Esophagus squamous epithelium (tissue), 4 donors: Measurements from ENCODE around the gene SYT1.

ENCODE experiments used
- POLR2A ChIP-seq, 4 donors: fragments of 450-650 bp; IDR thresholded peaks; one replicate each; pipeline ENCODE4 v1.6.1; 2017; ENCODE audit warnings: antibody characterized with exemption in 4 of 4, mild to moderate bottlenecking in 4 of 4, moderate library complexity in 3 of 4
- TF ChIP-seq, protein P1 (sequence below), 6 experiments: fragments of 450-650 bp in 4 of 6; fragments of 200-600 bp in 2 of 6; sonication (generic) in 2 of 6; IDR thresholded peaks; one replicate each; pipeline ENCODE4 v1.5.1; 2016 to 2019; ENCODE audit warnings: antibody characterized with exemption in 6 of 6, mild to moderate bottlenecking in 4 of 6, moderate library complexity in 4 of 6

DNA sequence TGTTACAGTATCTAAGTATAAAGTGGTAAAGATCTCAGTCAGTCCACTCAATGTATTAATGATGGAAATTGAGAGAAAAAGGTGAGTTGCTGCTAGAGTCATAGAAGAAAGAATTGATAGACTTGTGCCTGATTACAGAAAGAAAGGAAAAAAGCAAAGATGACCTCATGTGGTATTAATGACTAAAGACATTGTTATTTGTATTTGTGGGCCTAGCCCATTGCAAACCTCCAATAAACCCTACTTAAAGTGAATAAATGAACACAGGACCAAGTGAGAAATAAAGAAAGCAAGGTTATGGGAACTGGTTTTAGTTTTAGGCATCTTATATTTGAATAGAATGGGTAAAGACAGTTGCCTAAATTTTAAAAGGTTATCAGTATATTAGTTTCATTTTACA is 105.5 kb downstream of the SYT1 start:
- TF ChIP-seq POLR2A (IDR thresholded peaks at IDR 0.05), result no peak
- TF ChIP-seq, protein P1, sequence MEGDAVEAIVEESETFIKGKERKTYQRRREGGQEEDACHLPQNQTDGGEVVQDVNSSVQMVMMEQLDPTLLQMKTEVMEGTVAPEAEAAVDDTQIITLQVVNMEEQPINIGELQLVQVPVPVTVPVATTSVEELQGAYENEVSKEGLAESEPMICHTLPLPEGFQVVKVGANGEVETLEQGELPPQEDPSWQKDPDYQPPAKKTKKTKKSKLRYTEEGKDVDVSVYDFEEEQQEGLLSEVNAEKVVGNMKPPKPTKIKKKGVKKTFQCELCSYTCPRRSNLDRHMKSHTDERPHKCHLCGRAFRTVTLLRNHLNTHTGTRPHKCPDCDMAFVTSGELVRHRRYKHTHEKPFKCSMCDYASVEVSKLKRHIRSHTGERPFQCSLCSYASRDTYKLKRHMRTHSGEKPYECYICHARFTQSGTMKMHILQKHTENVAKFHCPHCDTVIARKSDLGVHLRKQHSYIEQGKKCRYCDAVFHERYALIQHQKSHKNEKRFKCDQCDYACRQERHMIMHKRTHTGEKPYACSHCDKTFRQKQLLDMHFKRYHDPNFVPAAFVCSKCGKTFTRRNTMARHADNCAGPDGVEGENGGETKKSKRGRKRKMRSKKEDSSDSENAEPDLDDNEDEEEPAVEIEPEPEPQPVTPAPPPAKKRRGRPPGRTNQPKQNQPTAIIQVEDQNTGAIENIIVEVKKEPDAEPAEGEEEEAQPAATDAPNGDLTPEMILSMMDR (IDR thresholded peaks at IDR 0.05), result no peak
